ENCODE results near the gene ETV5. TPM values are rescaled to one million over a fixed set of nuclear protein-coding genes. Genes with fewer than 3 reads are reported as not detected.

ETV5 gene
- 10 to 100 TPM in 5 of 8 experiments, 1 to 10 TPM in 3; 4.0 to 36.7 (median 10.8) TPM for total RNA-seq

GRCh38 chr3:186108941-186109865 lies at the start of gene ETV5:
TSS of gene ETV5 (minus strand) at chr3:186109089. CDS start at chr3:186105868, 3,221 bp downstream.
- Histone ChIP-seq H3K4me3 (peak within 1 kb of the TSS; percentile 52 to 75 (median 69)), H3K4me1 (replicated peaks in 1 of 2) (peaks cover 7 to 10% of the 10 kb centered on the region in 2 donors), H3K27ac (peak within 1 kb of the TSS; percentile 55 to 77)
- WGBS, 10 experiments = 0 to 4% (median 1%) methylated on average over 1 to 17 of the region's 63 CpGs; no CpG with 5 or more reads in 4 of the 10 experiments
- in situ Hi-C loops (cut with MboI; ENCODE audit: low pct_unique_long_range_greater_than_20kb in 2 of 9, low sequenced_read_pairs in 9 of 9, unreplicated experiment in 9 of 9) = loop anchor here in 2 of 9 experiments (10.0 to 25.0 kb wide), 2 partner anchors 122 to 124 kb away; no protein-coding TSS in a partner anchor
- ATAC-seq (replicated peaks in 6 of 8) = peak; percentile 87 to 92 (median 90)

DNA sequence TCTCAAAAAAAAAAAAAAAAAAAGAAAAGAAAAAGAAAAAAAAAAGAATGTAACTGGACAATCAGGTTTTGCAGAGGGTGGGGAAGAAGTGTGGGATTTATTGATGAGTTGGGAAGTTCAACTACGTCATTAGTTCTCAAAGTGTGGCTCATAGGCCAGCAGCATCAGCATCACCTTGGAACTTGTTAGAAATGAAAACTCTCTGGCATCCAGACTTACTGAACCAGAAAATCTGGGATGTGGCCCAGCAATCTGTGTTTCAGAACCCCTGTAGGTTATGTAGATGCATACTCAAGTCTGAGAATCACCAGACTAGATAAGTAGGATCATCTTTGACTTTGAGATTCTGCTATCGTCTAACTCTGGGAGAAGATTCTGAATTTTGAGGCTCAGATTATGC lies 45.8 kb upstream of the ETV5 start:
- Histone ChIP-seq H3K27ac (no peak overlapping the region), H3K4me1 (replicated peaks in 1 of 2) (no peaks in the 10 kb centered on the region), H3K4me3 (no peak overlapping the region)
- ATAC-seq (replicated peaks in 6 of 8) = no peak
- WGBS, 10 experiments = 25 to 100% (median 88%) methylated on average over 1 to 2 of the region's 2 CpGs; no CpG with 5 or more reads in 1 of the 10 experiments
- in situ Hi-C loops (cut with MboI; ENCODE audit: low pct_unique_long_range_greater_than_20kb in 2 of 9, low sequenced_read_pairs in 9 of 9, unreplicated experiment in 9 of 9) = no loop called here

GRCh38 chr3:186152889-186153292 lies 44.0 kb upstream of the ETV5 start:
- Histone ChIP-seq H3K4me3 (no peak overlapping the region), H3K27ac (no peak overlapping the region), H3K4me1 (replicated peaks in 1 of 2) (no peaks in the 10 kb centered on the region)
- 10 to 100% (median 81%) methylated on average over 2 to 9 of the region's 9 CpGs; no CpG with 5 or more reads in 1 of the 10 experiments for WGBS, 10 experiments
- in situ Hi-C loops (cut with MboI; ENCODE audit: low pct_unique_long_range_greater_than_20kb in 2 of 9, low sequenced_read_pairs in 9 of 9, unreplicated experiment in 9 of 9) = no loop called here
- ATAC-seq (replicated peaks in 6 of 8) = no peak

DNA sequence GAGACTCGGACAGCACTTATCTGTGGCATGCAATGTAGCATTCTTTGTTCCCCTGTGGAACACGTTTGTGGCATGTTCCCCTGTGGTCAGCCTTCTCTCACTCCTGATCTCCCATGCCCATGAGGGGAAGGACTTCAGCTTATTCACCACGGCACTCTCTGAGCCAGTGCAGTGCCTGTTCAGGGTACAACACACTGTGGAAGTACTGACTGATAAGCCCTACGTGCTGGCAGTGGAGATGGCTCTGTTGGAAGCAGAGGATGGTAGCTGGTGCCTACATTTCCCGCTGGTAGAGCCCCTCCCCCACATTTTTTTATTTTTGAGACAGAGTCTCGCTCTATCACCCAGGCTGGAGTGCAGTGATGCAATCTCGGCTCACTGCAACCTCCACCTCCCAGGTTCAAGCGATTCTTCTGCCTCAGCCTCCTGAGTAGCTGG lies 43.5 kb upstream of the ETV5 start:
- ATAC-seq (replicated peaks in 6 of 8) = no peak
- Histone ChIP-seq H3K4me1 (replicated peaks in 1 of 2) (no peaks in the 10 kb centered on the region), H3K27ac (no peak overlapping the region), H3K4me3 (no peak overlapping the region)
- in situ Hi-C loops (cut with MboI; ENCODE audit: low pct_unique_long_range_greater_than_20kb in 2 of 9, low sequenced_read_pairs in 9 of 9, unreplicated experiment in 9 of 9) = no loop called here
- WGBS, 10 experiments = 61 to 100% (median 82%) methylated on average over 1 to 5 of the region's 8 CpGs; no CpG with 5 or more reads in 6 of the 10 experiments

- Histone ChIP-seq H3K27ac (no peak overlapping the region), H3K4me3 (no peak overlapping the region), H3K4me1 (replicated peaks in 1 of 2) (no peaks in the 10 kb centered on the region)
- no peak for ATAC-seq (replicated peaks in 6 of 8)
- WGBS, 10 experiments = 29 to 100% (median 78%) methylated on average over 3 to 7 of the region's 7 CpGs
- in situ Hi-C loops (cut with MboI; ENCODE audit: low pct_unique_long_range_greater_than_20kb in 2 of 9, low sequenced_read_pairs in 9 of 9, unreplicated experiment in 9 of 9) = no loop called here
Observed at GRCh38 chr3:186151077-186151971, 42.4 kb upstream of the ETV5 start.

DNA sequence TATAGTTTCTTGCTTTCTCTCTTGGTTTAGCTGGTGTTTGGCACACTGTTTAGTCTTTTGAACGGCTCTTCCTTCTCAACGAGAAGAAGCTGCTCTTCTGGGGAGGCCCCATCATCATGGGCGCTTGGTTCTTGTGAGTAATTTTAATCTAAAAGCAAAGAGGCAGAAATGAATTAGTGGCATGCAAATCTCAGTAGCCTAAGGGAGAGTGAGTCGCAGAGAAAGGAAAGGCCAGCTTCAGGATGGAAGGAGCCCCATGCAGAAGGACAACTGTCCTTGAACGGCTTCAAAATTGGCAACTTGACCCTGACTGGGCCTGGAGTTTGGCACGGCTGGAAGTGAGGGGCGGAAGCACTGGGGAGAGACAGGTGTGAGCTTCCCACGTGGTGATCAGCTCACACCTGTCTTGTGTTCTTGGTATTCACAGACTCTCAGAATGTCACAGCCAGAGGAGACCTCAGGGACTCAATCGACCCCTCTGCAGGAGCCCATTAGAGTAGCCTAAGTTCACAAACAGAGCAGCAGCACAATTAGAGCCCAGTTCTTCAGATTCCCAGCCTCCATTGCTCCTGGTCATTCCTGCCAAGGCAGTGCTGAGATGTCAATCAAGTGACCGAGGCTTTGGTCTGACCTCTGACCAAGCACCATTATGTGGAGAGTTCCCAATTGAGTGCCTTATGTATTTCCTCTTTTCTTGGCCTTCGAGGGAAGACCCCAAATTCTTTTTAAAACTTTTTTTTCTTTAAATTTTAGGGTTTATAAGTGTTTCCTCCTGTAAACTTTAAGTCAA lies 41.3 kb upstream of the ETV5 start:
- H3K4me3 ChIP-seq = no peak overlapping the region
- WGBS, 10 experiments = 22 to 76% (median 46%) methylated on average over 2 to 10 of the region's 11 CpGs; no CpG with 5 or more reads in 1 of the 10 experiments
- in situ Hi-C loops (cut with MboI; ENCODE audit: low pct_unique_long_range_greater_than_20kb in 2 of 9, low sequenced_read_pairs in 9 of 9, unreplicated experiment in 9 of 9) = no loop called here
- peak in 2 of 8 experiments; percentile 51 to 59 for ATAC-seq (replicated peaks in 6 of 8)
- no peak overlapping the region for H3K27ac ChIP-seq
- no peaks in the 10 kb centered on the region for H3K4me1 ChIP-seq (replicated peaks in 1 of 2)

- Histone ChIP-seq H3K4me1 (replicated peaks in 1 of 2) (no peaks in the 10 kb centered on the region), H3K27ac (no peak overlapping the region), H3K4me3 (no peak overlapping the region)
- no peak for ATAC-seq (replicated peaks in 6 of 8)
- in situ Hi-C loops (cut with MboI; ENCODE audit: low pct_unique_long_range_greater_than_20kb in 2 of 9, low sequenced_read_pairs in 9 of 9, unreplicated experiment in 9 of 9) = no loop called here
- WGBS, 10 experiments = 38 to 97% (median 79%) methylated on average over 1 to 14 of the region's 15 CpGs; no CpG with 5 or more reads in 2 of the 10 experiments
Observed at GRCh38 chr3:186149319-186149960, 40.6 kb upstream of the ETV5 start.

- in situ Hi-C loops (cut with MboI; ENCODE audit: low pct_unique_long_range_greater_than_20kb in 2 of 9, low sequenced_read_pairs in 9 of 9, unreplicated experiment in 9 of 9) = no loop called here
- H3K27ac ChIP-seq = no peak overlapping the region
- H3K4me3 ChIP-seq = no peak overlapping the region
- WGBS, 10 experiments = 24 to 100% (median 84%) methylated on average over 2 to 5 of the region's 5 CpGs; no CpG with 5 or more reads in 3 of the 10 experiments
- H3K4me1 ChIP-seq (replicated peaks in 1 of 2) = no peaks in the 10 kb centered on the region
- ATAC-seq (replicated peaks in 6 of 8) = no peak
Observed at GRCh38 chr3:186144257-186144656, 35.4 kb upstream of the ETV5 start.

GRCh38 chr3:186143250-186143649 lies 34.4 kb upstream of the ETV5 start:
- WGBS, 10 experiments = 0 to 67% (median 25%) methylated on average over 1 of the region's 1 CpG; no CpG with 5 or more reads in 6 of the 10 experiments
- in situ Hi-C loops (cut with MboI; ENCODE audit: low pct_unique_long_range_greater_than_20kb in 2 of 9, low sequenced_read_pairs in 9 of 9, unreplicated experiment in 9 of 9) = no loop called here
- no peaks in the 10 kb centered on the region for H3K4me1 ChIP-seq (replicated peaks in 1 of 2)
- no peak overlapping the region for H3K27ac ChIP-seq
- no peak overlapping the region for H3K4me3 ChIP-seq
- peak in 3 of 8 experiments; percentile 20 to 65 (median 47) for ATAC-seq (replicated peaks in 6 of 8)

DNA sequence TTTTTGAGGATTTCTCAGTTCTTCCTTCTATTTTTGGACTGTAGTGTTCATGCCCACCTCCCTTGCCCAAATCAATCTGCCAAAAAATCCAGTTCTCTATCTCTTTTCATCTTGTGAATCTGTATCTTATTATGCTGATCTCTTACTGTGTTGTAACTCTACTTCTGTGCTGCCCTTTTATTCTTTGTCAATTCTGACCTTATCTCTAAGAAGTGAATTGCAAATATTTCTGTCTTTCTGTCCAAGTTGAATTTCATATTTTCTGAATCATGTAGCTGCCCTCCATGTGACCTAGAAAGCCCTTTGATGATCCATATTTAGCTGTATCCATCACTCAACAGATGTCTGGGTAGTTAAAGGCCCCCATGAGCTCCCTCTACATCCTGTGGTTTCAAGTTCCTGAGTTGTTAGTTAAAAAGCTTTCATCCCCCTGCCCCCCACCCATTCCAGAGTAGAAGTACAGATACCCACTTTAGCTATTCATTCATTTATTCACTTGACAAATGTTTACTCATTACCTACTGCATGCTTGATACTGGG lies 33.6 kb upstream of the ETV5 start:
- no peak overlapping the region for H3K4me3 ChIP-seq
- no peak overlapping the region for H3K27ac ChIP-seq
- no peaks in the 10 kb centered on the region for H3K4me1 ChIP-seq (replicated peaks in 1 of 2)
- peak in 3 of 8 experiments; percentile 57 to 74 (median 57) for ATAC-seq (replicated peaks in 6 of 8)
- in situ Hi-C loops (cut with MboI; ENCODE audit: low pct_unique_long_range_greater_than_20kb in 2 of 9, low sequenced_read_pairs in 9 of 9, unreplicated experiment in 9 of 9) = no loop called here

DNA sequence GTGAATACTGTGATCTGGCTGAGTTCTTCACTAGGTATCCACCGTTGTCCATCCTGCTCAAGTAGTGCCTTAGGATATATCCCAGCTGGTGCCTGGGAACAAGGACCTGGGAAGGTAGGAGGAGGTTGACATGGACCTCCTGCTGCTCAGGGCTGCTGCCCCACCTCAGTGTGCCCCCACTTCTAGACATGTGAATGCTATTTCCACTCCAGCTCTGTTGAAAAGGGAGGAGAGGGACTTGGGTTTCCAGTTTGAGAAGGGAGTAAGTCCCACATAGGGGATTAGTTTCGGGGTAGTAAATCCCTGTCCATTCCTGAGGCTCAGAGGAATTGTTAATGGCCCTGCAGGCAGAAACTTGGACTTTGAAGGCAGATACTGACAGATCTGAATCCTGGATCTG lies 32.9 kb upstream of the ETV5 start:
- no peak overlapping the region for H3K27ac ChIP-seq
- 0 to 100% (median 67%) methylated on average over 1 to 2 of the region's 2 CpGs; no CpG with 5 or more reads in 1 of the 10 experiments for WGBS, 10 experiments
- H3K4me3 ChIP-seq = no peak overlapping the region
- in situ Hi-C loops (cut with MboI; ENCODE audit: low pct_unique_long_range_greater_than_20kb in 2 of 9, low sequenced_read_pairs in 9 of 9, unreplicated experiment in 9 of 9) = no loop called here
- H3K4me1 ChIP-seq (replicated peaks in 1 of 2) = no peaks in the 10 kb centered on the region
- peak in 2 of 8 experiments; percentile 12 to 13 for ATAC-seq (replicated peaks in 6 of 8)

Measured in motor neuron (in vitro differentiated cells).